ENCODE results near the gene SPEG. TPM values are rescaled to one million over a fixed set of nuclear protein-coding genes. Genes with fewer than 3 reads are reported as not detected.

The SPEG gene
- total RNA-seq, 1 experiment from 2014 or later: 26.2 TPM

- no peak overlapping the region for H3K4me3 ChIP-seq
- no peaks in the 10 kb centered on the region for H3K27me3 ChIP-seq
- peaks cover 48% of the 10 kb centered on the region for H3K4me1 ChIP-seq
- peaks cover 2% of the 10 kb centered on the region; the same call in 1 of the 2 replicates for H3K36me3 ChIP-seq
- no peak for DNase-seq
- no peak overlapping the region for H3K27ac ChIP-seq
- H3K9me3 ChIP-seq (replicated peaks): no peaks in the 10 kb centered on the region
These were observed 15.0 kb downstream of the SPEG start for GRCh38 chr2:219449609-219450008.

GRCh38 chr2:219451661-219452360 lies 17.2 kb downstream of the SPEG start:
- Histone ChIP-seq H3K4me1 (peaks cover 33% of the 10 kb centered on the region), H3K9me3 (replicated peaks) (no peaks in the 10 kb centered on the region), H3K27me3 (no peaks in the 10 kb centered on the region), H3K4me3 (no peak overlapping the region), H3K27ac (peak overlapping the region; percentile 62), H3K36me3 (peaks cover 2% of the 10 kb centered on the region; the same call in 1 of the 2 replicates)
- peak; percentile 54 to 55 for DNase-seq

DNA sequence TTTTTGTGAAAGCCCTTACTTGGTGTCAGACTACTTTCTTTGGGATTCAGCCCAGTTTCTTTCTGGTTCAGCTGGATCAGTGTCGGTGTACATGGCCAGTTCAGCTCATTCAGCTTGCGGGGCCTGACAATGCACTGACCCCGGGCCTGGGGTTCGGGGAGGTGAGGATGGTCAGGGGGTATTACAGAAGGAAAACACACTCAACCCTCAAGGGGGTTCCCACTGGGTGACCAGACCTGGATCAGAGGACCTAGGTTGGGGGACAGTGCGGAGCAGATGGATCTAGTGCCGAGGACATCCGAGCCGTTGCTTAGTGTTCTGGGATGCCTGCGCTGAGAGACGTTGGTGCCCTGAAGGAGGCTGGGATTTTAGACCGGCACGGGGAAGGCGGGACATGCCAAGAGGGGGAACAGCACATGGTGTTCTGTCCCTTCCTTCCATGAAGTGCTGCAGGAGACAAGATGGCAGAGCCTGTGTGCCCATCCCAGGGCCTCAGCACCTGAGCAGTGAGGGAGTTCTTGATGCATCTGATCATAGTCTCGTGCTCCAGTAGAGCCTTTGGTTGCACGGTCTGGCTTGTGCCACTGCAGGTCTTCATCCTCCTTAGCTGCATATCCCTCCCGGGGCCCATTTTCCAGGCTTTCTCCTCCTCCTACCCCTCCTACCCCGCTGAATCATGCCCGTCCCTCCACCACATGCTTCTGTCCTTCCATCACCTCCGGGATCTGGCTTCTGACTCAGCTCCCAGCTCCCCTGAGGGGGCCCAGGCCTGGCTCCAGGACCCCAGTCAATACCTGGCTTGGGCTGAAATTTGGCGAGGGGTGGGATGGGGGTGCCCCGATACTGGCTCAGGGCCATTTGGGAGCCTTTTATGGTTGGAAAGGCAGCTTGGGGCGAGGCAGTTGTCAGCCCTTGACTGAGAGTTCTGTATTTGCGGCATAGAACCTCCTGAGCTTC lies 18.0 kb downstream of the SPEG start:
- Histone ChIP-seq H3K9me3 (replicated peaks) (no peaks in the 10 kb centered on the region), H3K4me3 (no peak overlapping the region), H3K27me3 (no peaks in the 10 kb centered on the region), H3K36me3 (peaks cover 2% of the 10 kb centered on the region; the same call in 1 of the 2 replicates), H3K27ac (peak overlapping the region; percentile 62), H3K4me1 (peaks cover 33% of the 10 kb centered on the region)
- DNase-seq: peak; percentile 91 to 93

GRCh38 chr2:219453671-219454590 lies 19.3 kb downstream of the SPEG start:
- Histone ChIP-seq H3K27me3 (no peaks in the 10 kb centered on the region), H3K9me3 (replicated peaks) (no peaks in the 10 kb centered on the region), H3K4me1 (peaks cover 33% of the 10 kb centered on the region), H3K4me3 (no peak overlapping the region), H3K36me3 (peaks cover 2% of the 10 kb centered on the region; the same call in 1 of the 2 replicates), H3K27ac (peak overlapping the region; percentile 62)
- DNase-seq: peak; percentile 69 to 72

- Histone ChIP-seq H3K27ac (no peak overlapping the region), H3K36me3 (no peaks in the 10 kb centered on the region), H3K9me3 (replicated peaks) (no peaks in the 10 kb centered on the region), H3K4me1 (peaks cover 42% of the 10 kb centered on the region), H3K27me3 (no peaks in the 10 kb centered on the region), H3K4me3 (no peak overlapping the region)
- no peak for DNase-seq
These were observed 20.9 kb downstream of the SPEG start for GRCh38 chr2:219455581-219455980.

DNA sequence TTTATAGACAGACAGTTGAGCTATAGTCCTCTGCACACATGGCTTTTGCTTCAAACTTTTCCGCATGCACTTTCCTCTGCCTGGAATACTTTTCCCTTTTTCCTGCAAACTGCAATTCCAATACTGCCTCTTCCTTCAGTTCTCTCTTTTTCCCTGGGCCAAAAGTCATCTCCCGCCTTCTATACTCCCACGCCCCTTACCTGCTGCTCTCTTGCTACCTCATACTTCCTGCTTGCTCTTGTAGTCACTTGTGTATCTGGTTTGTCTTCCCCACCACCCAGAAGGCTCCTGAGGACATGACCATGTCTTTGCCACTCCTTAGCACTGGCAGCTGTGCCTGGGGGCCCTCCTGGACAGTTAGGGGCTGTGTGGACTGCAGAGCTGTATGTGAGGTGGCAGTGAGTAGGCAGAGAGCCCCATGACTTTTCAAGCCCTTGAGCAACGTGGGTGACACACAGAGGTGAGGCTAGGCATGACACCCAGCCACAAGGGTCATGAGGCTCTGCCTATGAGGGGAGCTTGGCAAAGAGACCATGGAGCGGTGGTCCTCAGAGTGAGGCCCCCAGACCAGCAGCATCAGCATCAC lies 23.2 kb downstream of the SPEG start:
- H3K36me3 ChIP-seq: peaks cover 6% of the 10 kb centered on the region; the same call in 1 of the 2 replicates
- no peaks in the 10 kb centered on the region for H3K27me3 ChIP-seq
- no peak overlapping the region for H3K27ac ChIP-seq
- peak in 1 of 2 experiments; percentile 30 for DNase-seq
- peaks cover 34% of the 10 kb centered on the region for H3K4me1 ChIP-seq
- no peaks in the 10 kb centered on the region for H3K9me3 ChIP-seq (replicated peaks)
- H3K4me3 ChIP-seq: no peak overlapping the region

DNA sequence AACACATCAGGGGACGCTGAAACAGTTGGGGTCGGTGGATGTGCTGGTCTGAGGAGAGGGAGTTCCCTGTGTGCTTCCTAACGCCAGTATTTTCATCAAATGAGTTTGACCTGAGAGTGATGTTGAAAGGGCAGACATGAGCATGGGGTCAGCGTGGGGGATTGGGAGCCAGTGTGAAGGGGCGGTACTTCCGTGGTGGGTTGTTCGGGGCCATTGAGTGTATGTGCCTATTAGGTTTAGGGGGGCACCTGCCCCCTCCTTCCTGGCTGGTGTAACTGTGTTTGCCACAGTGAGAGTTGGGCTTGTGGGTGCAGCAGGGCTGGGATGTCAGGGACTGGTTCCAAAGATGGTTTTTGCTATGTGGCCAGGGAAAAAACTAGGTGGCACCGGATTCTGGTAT lies 24.4 kb downstream of the SPEG start:
- Histone ChIP-seq H3K4me1 (peaks cover 23% of the 10 kb centered on the region), H3K27ac (no peak overlapping the region), H3K36me3 (peaks cover 6% of the 10 kb centered on the region; the same call in 1 of the 2 replicates), H3K27me3 (no peaks in the 10 kb centered on the region), H3K4me3 (no peak overlapping the region), H3K9me3 (replicated peaks) (no peaks in the 10 kb centered on the region)
- DNase-seq: no peak

GRCh38 chr2:219459460-219460311 lies 25.0 kb downstream of the SPEG start:
- no peak overlapping the region for H3K27ac ChIP-seq
- H3K36me3 ChIP-seq: peaks cover 6% of the 10 kb centered on the region; the same call in 1 of the 2 replicates
- peaks cover 16% of the 10 kb centered on the region for H3K4me1 ChIP-seq
- H3K9me3 ChIP-seq (replicated peaks): no peaks in the 10 kb centered on the region
- H3K27me3 ChIP-seq: no peaks in the 10 kb centered on the region
- no peak overlapping the region for H3K4me3 ChIP-seq
- DNase-seq: peak; percentile 70 to 80

- Histone ChIP-seq H3K27me3 (no peaks in the 10 kb centered on the region), H3K36me3 (peaks cover 6% of the 10 kb centered on the region; the same call in 1 of the 2 replicates), H3K27ac (no peak overlapping the region), H3K4me1 (peaks cover 15% of the 10 kb centered on the region), H3K9me3 (replicated peaks) (no peaks in the 10 kb centered on the region), H3K4me3 (no peak overlapping the region)
- DNase-seq: peak; percentile 91 to 92
These were observed 25.8 kb downstream of the SPEG start for GRCh38 chr2:219460424-219460926.

- peak; percentile 45 to 61 for DNase-seq
- no peak overlapping the region for H3K4me3 ChIP-seq
- no peak overlapping the region for H3K27ac ChIP-seq
- H3K27me3 ChIP-seq: no peaks in the 10 kb centered on the region
- no peaks in the 10 kb centered on the region for H3K9me3 ChIP-seq (replicated peaks)
- peaks cover 6% of the 10 kb centered on the region; the same call in 1 of the 2 replicates for H3K36me3 ChIP-seq
- peaks cover 15% of the 10 kb centered on the region for H3K4me1 ChIP-seq
These were observed 26.4 kb downstream of the SPEG start for GRCh38 chr2:219461047-219461514.

DNA sequence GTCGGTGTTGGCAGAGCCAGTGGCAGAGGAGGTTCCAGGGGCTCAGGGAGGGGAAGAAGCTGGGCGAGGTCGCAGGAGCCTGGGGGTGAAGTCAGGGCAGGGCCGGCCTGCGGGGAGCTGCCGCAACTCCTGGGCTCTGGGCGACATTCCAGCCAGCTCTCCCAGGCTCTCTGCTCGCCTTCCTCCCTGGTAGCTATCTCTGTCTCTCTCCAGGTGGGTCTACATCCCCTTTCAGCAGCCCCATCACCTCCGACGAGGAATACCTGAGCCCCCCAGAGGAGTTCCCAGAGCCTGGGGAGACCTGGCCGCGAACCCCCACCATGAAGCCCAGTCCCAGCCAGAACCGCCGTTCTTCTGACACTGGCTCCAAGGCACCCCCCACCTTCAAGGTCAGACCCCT lies 27.0 kb downstream of the SPEG start:
- no peak for DNase-seq
- Histone ChIP-seq H3K4me3 (no peak overlapping the region), H3K36me3 (peaks cover 6% of the 10 kb centered on the region; the same call in 1 of the 2 replicates), H3K27ac (no peak overlapping the region), H3K9me3 (replicated peaks) (no peaks in the 10 kb centered on the region), H3K27me3 (no peaks in the 10 kb centered on the region), H3K4me1 (peaks cover 15% of the 10 kb centered on the region)

- H3K27me3 ChIP-seq: no peaks in the 10 kb centered on the region
- H3K4me3 ChIP-seq: no peak overlapping the region
- DNase-seq: no peak
- H3K36me3 ChIP-seq: peaks cover 6% of the 10 kb centered on the region; the same call in 1 of the 2 replicates
- no peak overlapping the region for H3K27ac ChIP-seq
- H3K9me3 ChIP-seq (replicated peaks): no peaks in the 10 kb centered on the region
- peaks cover 15% of the 10 kb centered on the region for H3K4me1 ChIP-seq
These were observed 27.7 kb downstream of the SPEG start for GRCh38 chr2:219462349-219462748.
